ENCODE data around the gene MAP3K6.

- TF ChIP-seq EZH2 (IDR thresholded peaks at IDR 0.05) (no peak), POLR2AphosphoS5 (IDR thresholded peaks at IDR 0.05; ENCODE audit: borderline replicate concordance, low read depth, low read length) (no peak), FOXP2 (optimal IDR thresholded peaks at IDR 0.05; ENCODE audit: control extremely low read depth, extremely low read length, insufficient read depth) (no peak)
These were observed 10.0 kb downstream of the MAP3K6 start for GRCh38 chr1:27356619-27357280.
